Naive thymus-derived CD4-positive, alpha-beta T cell (primary cell): ENCODE data around the gene ADGRD1. TPM values are rescaled to one million over a fixed set of nuclear protein-coding genes. Genes with fewer than 3 reads are reported as not detected.

Experiments
- ATAC-seq: fragments of 150-1000 bp; cut with Tn5 transposase; 2 replicates; pipeline ENCODE4 v1.10.0; 2021; ENCODE audit warnings: mild to moderate bottlenecking, moderate library complexity
- CTCF ChIA-PET: fragments of 350-600 bp; sonication (Branson Sonifier 250); formaldehyde crosslinking; loops from one replicate; lab custom pipeline; 2021; ENCODE audit warnings: antibody characterized with exemption; lab: Charles Lee
- POLR2A ChIA-PET: fragments of 350-600 bp; sonication (Branson Sonifier 250); formaldehyde crosslinking; loops from one replicate; lab custom pipeline; 2021; ENCODE audit warnings: antibody characterized with exemption, inconsistent platforms; lab: Charles Lee
- DNase-seq, 9 donors: peaks; one replicate each; pipeline versions ENCODE4 v3.0.0 to v3.0.0-alpha.2; 2020 to 2022; ENCODE audit warnings: mixed read lengths in 1 of 9
- H3K27ac ChIP-seq: one replicate; pipeline ENCODE4 v1.7.0; 2013; ENCODE audit warnings: mild to moderate bottlenecking, low read depth, low read length, moderate library complexity
- H3K27me3 ChIP-seq, 2 donors: one replicate each; pipeline ENCODE4 v1.7.0; 2013; ENCODE audit warnings: low read length in 2 of 2, mild to moderate bottlenecking in 2 of 2, moderate library complexity in 2 of 2; ENCODE audit not compliant: control insufficient read depth in 2 of 2, insufficient read depth in 2 of 2
- H3K36me3 ChIP-seq, 3 experiments: 1 replicate in 2 of 3; 2 replicates in 1 of 3; pipeline ENCODE4 v1.7.0; 2013; ENCODE audit warnings: low read length in 3 of 3, mild to moderate bottlenecking in 3 of 3, moderate library complexity in 1 of 3; ENCODE audit not compliant: insufficient read depth in 3 of 3, control insufficient read depth in 2 of 3
- H3K4me1 ChIP-seq, 2 donors: one replicate each; pipeline ENCODE4 v1.7.0; 2013; ENCODE audit warnings: low read length in 2 of 2, mild to moderate bottlenecking in 2 of 2, moderate library complexity in 1 of 2; ENCODE audit not compliant: control insufficient read depth in 2 of 2, insufficient read depth in 2 of 2
- H3K4me3 ChIP-seq: 2 replicates; pipeline ENCODE4 v1.7.0; 2013; ENCODE audit warnings: mild to moderate bottlenecking, low read length
- H3K9me3 ChIP-seq, 3 experiments: 1 replicate in 2 of 3; 2 replicates in 1 of 3; pipeline ENCODE4 v1.7.0; 2013; ENCODE audit warnings: low read length in 3 of 3; ENCODE audit not compliant: control insufficient read depth in 2 of 3
- H3K27ac Mint-ChIP-seq, 9 donors: one replicate each; pipeline ENCODE4 v1.8.0; 2020 to 2022; ENCODE audit warnings: mixed read lengths in 9 of 9, mild to moderate bottlenecking in 8 of 9, moderate library complexity in 5 of 9, inconsistent platforms in 2 of 9
- H3K27me3 Mint-ChIP-seq, 5 donors: one replicate each; pipeline ENCODE4 v1.8.0; 2021 to 2022; ENCODE audit warnings: mixed read lengths in 5 of 5, mild to moderate bottlenecking in 1 of 5
- H3K36me3 Mint-ChIP-seq, 5 donors: one replicate each; pipeline ENCODE4 v1.8.0; 2020 to 2022; ENCODE audit warnings: mixed read lengths in 5 of 5, mild to moderate bottlenecking in 3 of 5, inconsistent platforms in 1 of 5
- H3K4me1 Mint-ChIP-seq, 7 donors: one replicate each; pipeline ENCODE4 v1.8.0; 2020 to 2022; ENCODE audit warnings: mixed read lengths in 7 of 7, mild to moderate bottlenecking in 3 of 7, inconsistent platforms in 1 of 7
- H3K4me3 Mint-ChIP-seq, 10 donors: one replicate each; pipeline ENCODE4 v1.8.0; 2020 to 2022; ENCODE audit warnings: mild to moderate bottlenecking in 10 of 10, mixed read lengths in 10 of 10, moderate library complexity in 6 of 10, inconsistent platforms in 2 of 10
- H3K9me3 Mint-ChIP-seq, 11 donors: one replicate each; pipeline ENCODE4 v1.8.0; 2020 to 2022; ENCODE audit warnings: mixed read lengths in 11 of 11, mild to moderate bottlenecking in 4 of 11, inconsistent platforms in 1 of 11, moderate library complexity in 1 of 11
- intact Hi-C, 2 donors: fragments of 100-400 bp; cut with micrococcal nuclease; formaldehyde crosslinking; loops; one replicate each; pipeline ENCODE4 v1.15.1; 2023
- polyA plus RNA-seq, 2 donors: library from polyadenylated mRNA; unstranded; fragments of 300-500 nt; fragmentation: Illumina TruSeq; gene quantifications; one replicate each; pipeline ENCODE4 v1.2.3, GENCODE V29; 2021
- total RNA-seq, 6 experiments: library from RNA in 5 of 6; stranded (reverse) in 5 of 6; gene quantifications; 1 replicate in 5 of 6; 2 replicates in 1 of 6; pipeline ENCODE4 v1.2.3 and lab custom pipeline; 2021 to 2026

Gene ADGRD1
- total and polyA plus RNA-seq, 7 experiments from 2014 or later, result 0.41 to 11.9 (median 1.6) TPM; not detected in 4

DNA sequence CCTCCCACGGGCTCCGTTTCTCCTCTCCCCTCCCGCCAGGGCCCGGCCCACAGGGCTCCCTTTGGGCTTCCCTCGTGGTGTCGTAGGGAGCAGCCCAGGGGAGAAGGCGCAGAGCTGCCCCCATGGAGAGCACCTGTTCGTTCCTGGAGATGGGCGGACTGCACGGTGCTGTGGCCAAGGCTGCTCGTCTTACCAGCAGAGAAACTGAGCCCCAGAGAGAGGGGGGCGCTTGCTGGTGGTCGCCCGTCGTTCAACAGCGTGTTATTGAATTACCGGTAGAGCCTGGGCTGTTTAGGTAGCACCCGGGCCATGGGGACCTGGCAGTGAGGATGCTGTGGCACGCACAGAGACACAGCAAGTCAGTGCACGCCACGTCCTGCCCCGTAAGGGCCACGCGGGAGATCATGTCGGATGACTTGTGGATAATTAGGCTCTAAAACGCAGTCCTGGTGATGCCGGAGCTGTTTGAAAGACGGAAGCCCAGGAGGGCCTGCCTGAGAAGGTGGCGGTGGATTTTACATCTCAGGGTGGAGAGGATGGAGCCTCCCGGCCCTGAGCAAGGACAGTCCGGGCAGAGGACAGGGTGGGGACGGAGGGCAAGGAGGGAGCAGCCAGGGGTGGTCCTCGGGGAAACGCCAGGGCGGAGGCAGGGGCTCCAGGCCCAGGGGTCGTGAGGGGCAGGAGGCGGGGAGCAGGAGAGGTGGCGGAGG is 134.4 kb downstream of the ADGRD1 start:
- H3K36me3 ChIP-seq, result no peaks in the 10 kb centered on the region
- Mint-ChIP-seq H3K27ac (no peak overlapping the region), H3K4me3 (no peak overlapping the region), H3K27me3 (peaks cover 0 to 7% (median 0%) of the 10 kb centered on the region in 5 donors), H3K9me3 (peaks cover 0 to 2% (median 0%) of the 10 kb centered on the region in 11 donors), H3K36me3 (no peaks in the 10 kb centered on the region), H3K4me1 (peaks cover 0 to 9% (median 3%) of the 10 kb centered on the region in 7 donors)
- ChIA-PET POLR2A (no interaction called here), CTCF (no interaction called here)
- no peak overlapping the region for H3K4me3 ChIP-seq
- no peaks in the 10 kb centered on the region for H3K27me3 ChIP-seq
- ATAC-seq (no peak), DNase-seq (peak in 1 of 9 donors; percentile 7)
- H3K27ac ChIP-seq, result no peak overlapping the region
- intact Hi-C loops, result no loop called here
- no peaks in the 10 kb centered on the region for H3K9me3 ChIP-seq
- H3K4me1 ChIP-seq, result no peaks in the 10 kb centered on the region

DNA sequence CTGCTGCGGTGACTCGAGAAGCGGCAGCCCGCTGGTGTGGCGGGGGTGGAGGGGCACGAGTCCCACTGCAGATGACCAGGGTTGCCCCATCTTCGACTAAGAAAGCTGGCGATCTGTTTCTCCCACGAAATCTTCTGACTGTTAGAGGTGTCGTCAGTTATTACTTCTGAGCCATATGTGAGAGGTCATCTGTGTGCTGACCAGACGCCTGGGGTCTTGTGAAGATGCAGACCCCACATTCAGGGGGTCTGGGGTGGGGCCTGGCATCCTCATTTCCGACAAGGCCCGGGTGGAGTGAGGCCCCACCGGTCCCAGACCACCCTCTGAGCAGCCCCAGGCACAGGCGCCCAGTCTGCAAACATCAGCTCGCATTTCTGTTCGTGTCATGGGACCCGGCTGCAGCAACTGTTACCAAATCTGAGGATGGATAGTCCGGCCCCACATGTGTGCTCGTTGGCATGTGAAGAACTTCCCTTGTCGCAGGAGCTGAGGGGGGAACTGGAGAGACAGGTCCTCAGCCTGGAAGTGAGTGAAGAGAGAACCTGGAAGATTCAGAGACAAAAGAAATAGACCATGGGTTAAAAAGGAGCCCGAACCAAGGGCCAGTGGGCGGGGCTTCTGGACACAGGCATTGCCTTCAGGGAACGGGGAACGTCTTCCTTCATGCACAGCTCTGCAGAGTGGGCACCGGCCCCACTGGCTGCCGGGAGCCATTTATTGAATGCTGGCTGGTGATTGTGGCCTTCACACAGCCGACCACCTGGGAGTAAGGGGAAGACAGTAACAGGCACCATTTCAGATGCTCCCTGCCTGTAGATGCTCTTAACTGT is 135.2 kb downstream of the ADGRD1 start:
- DNase-seq, result peak in 1 of 9 donors; percentile 16

DNA sequence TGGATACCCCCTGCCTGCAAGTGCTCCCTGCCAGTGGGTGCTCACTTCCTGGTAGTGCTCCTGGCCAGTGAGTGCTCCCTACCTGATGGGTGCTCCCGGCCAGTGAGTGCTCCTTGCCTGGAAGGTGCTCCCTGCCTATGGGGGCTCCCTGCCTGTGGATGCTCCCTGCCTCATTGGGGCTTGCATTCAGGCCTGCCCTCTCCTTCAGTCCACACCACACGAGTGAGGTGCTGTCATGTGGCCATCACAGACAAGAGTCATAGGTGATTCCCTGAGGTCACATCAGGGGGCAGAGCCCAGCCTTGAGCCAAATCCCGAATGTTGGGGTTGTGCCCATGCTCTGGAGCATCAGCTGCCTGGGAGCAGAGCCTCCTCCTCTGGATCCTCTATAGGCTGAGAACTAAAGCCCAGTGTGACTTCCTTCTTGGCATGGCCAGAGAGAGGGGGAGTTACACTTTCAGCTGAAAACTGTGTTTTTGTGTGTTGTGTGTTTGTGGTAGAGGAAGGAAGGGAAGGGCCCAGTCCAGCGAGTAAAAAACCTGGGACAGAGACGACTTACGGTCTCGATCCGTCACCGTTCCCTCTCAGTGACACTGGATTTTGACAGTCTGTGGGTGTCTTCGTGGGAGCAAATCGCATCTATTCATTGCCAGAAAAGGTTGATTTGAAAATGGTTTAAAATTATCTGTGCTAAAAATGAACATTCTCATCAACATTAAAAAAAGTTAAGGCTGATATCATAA is 136.0 kb downstream of the ADGRD1 start:
- H3K27me3 ChIP-seq, result no peaks in the 10 kb centered on the region
- no peak for DNase-seq
- intact Hi-C loops, result no loop called here
- H3K4me3 ChIP-seq, result no peak overlapping the region
- ChIA-PET POLR2A (no interaction called here), CTCF (no interaction called here)
- peaks cover 0 to 13% (median 4%) of the 10 kb centered on the region in 7 donors for H3K4me1 Mint-ChIP-seq
- no peaks in the 10 kb centered on the region for H3K36me3 Mint-ChIP-seq
- no peak overlapping the region for H3K27ac ChIP-seq
- no peaks in the 10 kb centered on the region for H3K9me3 ChIP-seq
- H3K27ac Mint-ChIP-seq, result no peak overlapping the region
- H3K4me1 ChIP-seq, result no peaks in the 10 kb centered on the region
- H3K27me3 Mint-ChIP-seq, result peaks cover 0 to 4% (median 0%) of the 10 kb centered on the region in 5 donors
- H3K9me3 Mint-ChIP-seq, result peaks cover 0 to 2% (median 0%) of the 10 kb centered on the region in 11 donors
- ATAC-seq, result no peak
- H3K36me3 ChIP-seq, result no peaks in the 10 kb centered on the region
- no peak overlapping the region for H3K4me3 Mint-ChIP-seq

More for the DNA sequence above, 135.2 kb downstream of the ADGRD1 start:
- H3K27me3 ChIP-seq, result no peaks in the 10 kb centered on the region
- no peaks in the 10 kb centered on the region for H3K36me3 ChIP-seq
- Mint-ChIP-seq H3K36me3 (no peaks in the 10 kb centered on the region), H3K4me3 (no peak overlapping the region), H3K4me1 (peaks cover 0 to 13% (median 4%) of the 10 kb centered on the region in 7 donors), H3K27ac (no peak overlapping the region), H3K9me3 (peaks cover 0 to 2% (median 0%) of the 10 kb centered on the region in 11 donors), H3K27me3 (peaks cover 0 to 5% (median 0%) of the 10 kb centered on the region in 5 donors)
- ChIA-PET POLR2A (no interaction called here), CTCF (no interaction called here)
- no peaks in the 10 kb centered on the region for H3K9me3 ChIP-seq
- H3K4me1 ChIP-seq, result no peaks in the 10 kb centered on the region
- no peak for ATAC-seq
- intact Hi-C loops, result no loop called here
- no peak overlapping the region for H3K27ac ChIP-seq
- no peak overlapping the region for H3K4me3 ChIP-seq

DNA sequence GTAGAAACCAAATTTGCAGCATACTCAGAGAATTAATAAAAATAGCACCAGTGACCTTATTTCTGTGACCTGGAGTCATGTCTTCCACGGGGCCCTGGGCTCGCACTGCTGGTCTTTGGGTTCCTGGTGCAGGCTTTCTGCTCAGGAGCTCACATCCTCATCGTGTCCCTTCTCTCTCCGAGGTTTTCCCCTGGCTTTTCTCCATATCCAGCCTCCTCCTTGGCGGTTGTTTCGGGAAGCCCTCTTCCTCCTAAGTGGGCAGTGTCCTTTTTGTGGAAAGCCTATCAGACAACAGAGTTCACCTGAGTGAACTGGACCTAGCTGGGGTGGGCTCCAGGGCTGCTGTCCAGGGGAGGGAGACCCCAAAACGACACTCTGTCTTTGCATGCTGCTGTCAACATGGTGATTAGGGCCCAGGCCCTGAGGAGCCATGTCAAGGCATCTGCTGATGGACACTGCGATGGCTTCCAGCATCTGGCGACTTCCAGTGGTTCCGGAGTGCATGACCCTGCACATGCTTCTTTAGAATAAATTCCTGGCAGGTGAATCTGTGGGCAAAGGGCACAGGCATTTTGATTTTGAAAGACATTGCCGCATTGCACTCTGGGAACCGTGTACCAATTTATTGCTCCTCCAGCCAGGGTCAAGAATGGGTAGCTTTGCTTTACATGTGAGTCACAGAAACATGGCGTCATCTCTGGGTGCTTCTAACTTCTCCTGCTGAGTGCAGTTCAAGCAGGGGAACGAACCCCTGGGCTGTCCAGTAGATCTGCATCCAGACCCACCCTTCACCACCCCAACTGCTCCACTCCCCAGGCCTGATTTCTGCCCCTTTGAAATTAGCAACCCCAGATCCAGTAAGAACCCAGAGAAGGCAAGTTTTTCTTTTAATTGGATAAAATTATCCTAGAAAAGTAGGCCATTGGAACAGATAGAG is 136.8 kb downstream of the ADGRD1 start:
- ChIA-PET CTCF (no interaction called here), POLR2A (no interaction called here)
- no peak overlapping the region for H3K4me3 Mint-ChIP-seq
- no peaks in the 10 kb centered on the region for H3K9me3 ChIP-seq
- intact Hi-C loops, result no loop called here
- no peaks in the 10 kb centered on the region for H3K27me3 Mint-ChIP-seq
- no peak for DNase-seq
- H3K4me3 ChIP-seq, result no peak overlapping the region
- ATAC-seq, result no peak
- H3K27ac Mint-ChIP-seq, result no peak overlapping the region
- no peaks in the 10 kb centered on the region for H3K4me1 ChIP-seq
- no peaks in the 10 kb centered on the region for H3K27me3 ChIP-seq
- H3K9me3 Mint-ChIP-seq, result peaks cover 0 to 2% (median 0%) of the 10 kb centered on the region in 11 donors
- H3K36me3 Mint-ChIP-seq, result no peaks in the 10 kb centered on the region
- H3K27ac ChIP-seq, result no peak overlapping the region
- H3K36me3 ChIP-seq, result no peaks in the 10 kb centered on the region
- H3K4me1 Mint-ChIP-seq, result peaks cover 0 to 13% (median 4%) of the 10 kb centered on the region in 7 donors

DNA sequence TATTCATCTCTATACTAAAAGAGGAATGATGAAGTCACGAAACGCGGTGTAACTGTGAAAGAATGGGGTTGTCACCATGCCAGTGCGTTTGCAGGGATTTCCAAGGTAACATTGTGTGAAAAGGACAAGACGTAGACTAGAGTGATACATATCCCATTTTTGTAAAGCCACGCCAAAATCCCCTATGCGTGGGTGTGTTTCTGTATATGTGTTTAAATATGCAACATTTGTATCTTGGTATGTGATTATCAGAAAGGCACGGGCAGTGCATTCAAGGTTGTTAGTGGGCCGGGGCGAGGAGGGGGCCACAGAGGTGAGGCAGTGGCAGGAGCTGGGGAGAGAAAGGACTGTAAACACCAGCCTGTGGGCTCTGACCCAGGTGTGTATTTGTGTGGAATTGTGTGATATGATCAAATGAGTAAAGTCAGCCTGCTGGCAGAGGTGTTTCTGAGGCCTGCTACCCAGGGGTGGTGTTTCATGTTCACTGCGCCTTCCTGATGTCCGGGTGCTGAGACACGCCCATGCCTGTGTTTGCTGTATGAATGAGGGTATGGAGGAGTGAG is 137.8 kb downstream of the ADGRD1 start:
- H3K27me3 Mint-ChIP-seq, result no peaks in the 10 kb centered on the region
- Histone ChIP-seq H3K4me1 (no peaks in the 10 kb centered on the region), H3K27me3 (no peaks in the 10 kb centered on the region), H3K4me3 (no peak overlapping the region), H3K27ac (no peak overlapping the region), H3K36me3 (no peaks in the 10 kb centered on the region), H3K9me3 (no peaks in the 10 kb centered on the region)
- H3K27ac Mint-ChIP-seq, result peak overlapping the region in 1 of 9 donors; percentile 30
- DNase-seq (peak in 1 of 9 donors; percentile 30), ATAC-seq (no peak)
- ChIA-PET CTCF (no interaction called here), POLR2A (no interaction called here)
- peaks cover 0 to 2% (median 0%) of the 10 kb centered on the region in 11 donors for H3K9me3 Mint-ChIP-seq
- H3K36me3 Mint-ChIP-seq, result no peaks in the 10 kb centered on the region
- H3K4me3 Mint-ChIP-seq, result no peak overlapping the region
- intact Hi-C loops, result no loop called here
- peaks cover 0 to 13% (median 4%) of the 10 kb centered on the region in 7 donors for H3K4me1 Mint-ChIP-seq
